HG03442 (cell line): ENCODE data around the gene CCDC97.
"Not testable (repeated sequence)": the region's sequence is repeated elsewhere in the genome, so short reads cannot be mapped to it uniquely, and the experiment has no call there.

ENCODE experiments used
- ATAC-seq: cut with Tn5 transposase; IDR thresholded peaks from one replicate; pipeline ENCODE4 v1.9.1; 2021; ENCODE audit warnings: mild to moderate bottlenecking, moderate library complexity; ENCODE audit not compliant: unreplicated experiment

The CCDC97 gene

GRCh38 chr19:41330946-41331678, 21.1 kb downstream of the CCDC97 start:
- no peak for ATAC-seq

GRCh38 chr19:41332000-41332399, 22.0 kb downstream of the CCDC97 start:
- ATAC-seq = no peak

- ATAC-seq = no peak
Measured at GRCh38 chr19:41332468-41332867, 22.5 kb downstream of the CCDC97 start.

GRCh38 chr19:41334793-41335192, 24.8 kb downstream of the CCDC97 start:
- no peak for ATAC-seq

- no peak for ATAC-seq
Measured at GRCh38 chr19:41335467-41335866, 25.5 kb downstream of the CCDC97 start.

- ATAC-seq = no peak
Measured at GRCh38 chr19:41339936-41340335, 30.0 kb downstream of the CCDC97 start.

GRCh38 chr19:41341669-41342490, 31.9 kb downstream of the CCDC97 start:
- no peak for ATAC-seq

- ATAC-seq = no peak
Measured at GRCh38 chr19:41344162-41344561, 34.2 kb downstream of the CCDC97 start.

GRCh38 chr19:41346916-41347315, 36.9 kb downstream of the CCDC97 start:
- not testable (repeated sequence) for ATAC-seq

GRCh38 chr19:41350735-41351338, 40.9 kb downstream of the CCDC97 start:
- ATAC-seq = no peak

- peak; percentile 26 for ATAC-seq
Measured at GRCh38 chr19:41351339-41352245, 41.6 kb downstream of the CCDC97 start.

- no peak for ATAC-seq
Measured at GRCh38 chr19:41352279-41352608, 42.3 kb downstream of the CCDC97 start.

GRCh38 chr19:41352609-41353465, 42.9 kb downstream of the CCDC97 start:
- ATAC-seq = no peak

- ATAC-seq = peak; percentile 44
Measured at GRCh38 chr19:41353466-41354342, 43.7 kb downstream of the CCDC97 start, which contains the start of gene TGFB1. TSS of gene TGFB1 (minus strand) at chr19:41353922. CDS start at chr19:41353044, 878 bp downstream.

GRCh38 chr19:41354343-41354953, 44.5 kb downstream of the CCDC97 start:
- no peak for ATAC-seq

- ATAC-seq = no peak
Measured at GRCh38 chr19:41355035-41355434, 45.1 kb downstream of the CCDC97 start.

GRCh38 chr19:41355802-41356201, 45.8 kb downstream of the CCDC97 start:
- ATAC-seq = no peak

GRCh38 chr19:41356984-41357739, 47.2 kb downstream of the CCDC97 start:
- ATAC-seq = no peak
